Amygdala (tissue), 56 donors: Measurements from ENCODE around the gene SEPHS2.
A peak's percentile ranks its signal among the peaks of the same experiment; 100 is the strongest.
"Not testable (repeated sequence)": the region's sequence is repeated elsewhere in the genome, so short reads cannot be mapped to it uniquely, and the experiment has no call there.

ENCODE experiments used
- DNase-seq, 56 donors: peaks; one replicate each; lab custom pipeline; 2025; lab: John Stamatoyannopoulos, UW

Gene SEPHS2

GRCh38 chr16:30401768-30402425, 43.8 kb downstream of the SEPHS2 start:
- no peak for DNase-seq

DNA sequence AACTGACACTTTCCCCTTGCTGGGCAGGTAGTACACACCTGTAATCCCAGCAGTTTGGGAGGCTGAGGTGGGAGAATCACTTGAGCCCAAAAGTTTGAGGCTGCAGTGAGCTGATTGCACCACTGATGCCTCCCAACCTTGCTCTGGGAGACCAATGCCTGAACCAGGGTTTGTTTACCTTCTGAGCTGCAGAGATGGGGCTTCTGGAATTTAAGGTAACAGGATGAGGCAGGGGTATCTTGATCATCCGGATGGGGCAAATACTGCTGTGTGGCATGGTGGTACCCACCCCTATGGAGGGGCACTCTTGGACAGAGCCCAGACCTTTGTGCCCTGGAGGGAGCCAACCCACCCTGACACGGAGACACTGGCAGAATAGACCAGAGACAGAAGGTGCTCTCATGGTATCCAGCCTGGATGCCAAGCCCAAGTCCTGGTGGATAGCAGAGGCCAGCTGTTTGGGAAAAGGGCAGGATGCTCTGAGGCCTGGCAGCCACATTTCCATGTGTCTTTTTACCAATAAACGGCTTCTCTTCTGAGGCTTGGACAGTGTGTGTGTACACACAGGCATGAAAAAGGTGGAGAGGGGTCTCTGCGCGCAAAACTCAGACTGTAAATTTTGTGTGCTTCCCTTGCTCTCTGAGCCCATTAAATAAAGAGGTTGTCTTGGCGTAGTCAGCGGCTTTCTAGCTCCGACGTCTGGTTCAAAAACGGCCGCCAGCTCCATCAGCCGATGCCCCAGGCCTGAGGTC, 46.1 kb downstream of the SEPHS2 start:
- DNase-seq = peak in 1 of 56 donors; percentile 22

DNA sequence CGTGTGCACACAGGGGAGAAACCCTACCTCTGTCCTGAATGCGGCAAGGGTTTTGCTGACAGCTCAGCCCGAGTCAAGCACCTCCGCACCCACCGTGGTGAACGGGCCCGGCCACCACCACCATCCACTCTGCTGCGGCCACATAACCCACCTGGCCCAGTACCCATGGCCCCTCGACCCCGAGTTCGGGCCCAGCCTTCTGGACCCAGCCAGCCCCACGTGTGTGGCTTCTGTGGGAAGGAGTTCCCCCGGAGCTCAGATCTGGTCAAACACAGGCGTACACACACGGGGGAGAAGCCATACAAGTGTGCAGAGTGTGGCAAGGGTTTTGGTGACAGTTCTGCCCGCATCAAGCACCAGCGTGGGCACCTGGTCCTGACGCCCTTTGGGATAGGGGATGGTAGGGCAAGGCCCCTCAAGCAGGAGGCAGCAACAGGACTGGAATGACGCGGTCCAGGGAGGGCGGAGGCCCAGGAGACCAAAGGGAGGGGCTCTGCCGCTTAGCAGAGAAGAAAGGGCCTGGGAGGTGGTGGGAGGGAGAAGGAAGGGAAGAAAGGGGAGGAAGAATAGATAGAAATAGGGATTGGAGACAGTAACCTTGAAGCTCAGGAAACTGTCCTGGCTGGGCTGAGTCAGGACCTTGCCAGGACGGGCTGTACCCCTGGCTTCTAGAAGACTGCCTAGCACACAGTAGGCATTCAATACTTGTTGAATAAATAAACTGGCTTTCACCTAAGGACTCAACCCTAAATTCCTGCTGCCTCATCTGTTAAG, 46.8 kb downstream of the SEPHS2 start:
- no peak for DNase-seq

GRCh38 chr16:30397776-30398660, 47.7 kb downstream of the SEPHS2 start:
- DNase-seq = no peak

GRCh38 chr16:30397056-30397455, 48.6 kb downstream of the SEPHS2 start:
- no peak for DNase-seq

- not testable (repeated sequence) for DNase-seq
These were observed 49.0 kb downstream of the SEPHS2 start for GRCh38 chr16:30396627-30397026.

DNA sequence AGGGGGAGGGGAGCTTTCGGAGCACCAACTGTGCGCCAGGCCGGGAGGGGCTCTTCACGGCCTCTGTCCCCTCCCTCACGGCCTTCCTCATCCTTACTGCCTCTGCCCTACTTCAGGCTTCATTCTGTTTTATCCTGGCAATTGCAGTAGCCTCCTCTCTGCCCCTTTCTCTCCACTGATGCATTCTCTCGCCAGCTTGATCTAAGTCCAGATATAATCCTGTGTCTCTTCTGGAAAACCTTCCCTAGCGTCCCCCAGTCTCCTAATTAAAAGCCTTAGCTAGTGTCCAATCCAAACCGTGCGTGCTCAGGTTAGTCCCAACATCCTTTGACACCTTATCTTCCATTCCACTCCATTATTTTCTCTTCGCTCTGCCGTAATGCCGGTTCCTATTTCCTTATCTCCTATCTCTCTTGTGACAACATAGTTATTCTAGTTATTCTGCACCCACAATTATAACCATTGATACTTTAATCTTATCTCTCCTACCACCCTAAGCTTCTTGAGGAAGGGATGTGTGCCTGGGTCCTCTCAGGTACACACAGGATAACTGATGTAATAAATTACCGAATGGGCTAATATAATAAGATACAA, 49.6 kb downstream of the SEPHS2 start:
- DNase-seq = no peak

- peak in 55 of 56 donors; percentile 48 to 92 (median 79) for DNase-seq
These were observed 50.3 kb downstream of the SEPHS2 start, which contains the start of gene ZNF48 for GRCh38 chr16:30395155-30395991. Gene ZNF48, plus strand, starts transcription at chr16:30395420. Its CDS starts 375 bp downstream, at chr16:30395795.

GRCh38 chr16:30394592-30395154, 51.0 kb downstream of the SEPHS2 start:
- peak in 3 of 56 donors; percentile 21 to 71 (median 33) for DNase-seq
